GM10266 (cell line): ENCODE data around the gene EPAS1.

ENCODE experiments used
- DNase-seq: peaks from one replicate; pipeline ENCODE4 v3.0.0; 2012; ENCODE audit errors: extremely low spot score
- TF ChIP-seq, protein P1 (sequence below): IDR thresholded peaks from 2 replicates; pipeline ENCODE4 v1.5.1; 2012; ENCODE audit warnings: mild to moderate bottlenecking, low read depth; ENCODE audit not compliant: control insufficient read depth, insufficient read depth; ENCODE audit errors: missing control alignments

The EPAS1 gene

DNA sequence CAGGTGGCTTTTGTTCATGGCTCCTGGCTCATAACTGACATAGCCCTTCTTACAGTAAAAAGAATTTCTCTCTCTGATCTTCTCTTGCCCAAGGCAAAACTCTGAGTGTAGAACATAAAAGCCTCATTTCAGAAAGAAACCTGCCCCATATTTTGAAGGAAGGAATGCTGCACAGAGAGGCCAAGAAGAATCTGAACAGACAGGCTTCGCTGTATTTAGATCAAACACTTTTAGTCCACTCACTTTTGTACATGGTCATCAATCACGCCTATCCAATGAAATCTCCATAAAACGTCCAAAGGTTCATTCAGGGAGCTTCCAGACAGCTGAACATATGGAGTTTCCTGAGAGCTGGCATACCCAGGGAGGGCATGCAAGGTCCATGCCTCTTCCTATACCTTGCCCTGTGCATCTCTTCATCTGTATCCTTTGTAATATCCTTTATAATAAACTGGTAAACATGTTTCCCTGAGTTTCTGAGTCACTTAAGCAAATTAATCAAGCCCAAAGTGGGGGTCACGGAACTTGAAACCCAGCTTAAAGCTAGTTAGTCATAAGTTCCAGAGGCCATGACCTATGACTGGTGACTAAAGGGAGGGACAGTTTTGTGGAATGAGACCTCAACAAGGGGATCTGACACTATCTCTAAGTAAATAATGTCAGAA lies 119.7 kb downstream of the EPAS1 start:
- TF ChIP-seq, protein P1, sequence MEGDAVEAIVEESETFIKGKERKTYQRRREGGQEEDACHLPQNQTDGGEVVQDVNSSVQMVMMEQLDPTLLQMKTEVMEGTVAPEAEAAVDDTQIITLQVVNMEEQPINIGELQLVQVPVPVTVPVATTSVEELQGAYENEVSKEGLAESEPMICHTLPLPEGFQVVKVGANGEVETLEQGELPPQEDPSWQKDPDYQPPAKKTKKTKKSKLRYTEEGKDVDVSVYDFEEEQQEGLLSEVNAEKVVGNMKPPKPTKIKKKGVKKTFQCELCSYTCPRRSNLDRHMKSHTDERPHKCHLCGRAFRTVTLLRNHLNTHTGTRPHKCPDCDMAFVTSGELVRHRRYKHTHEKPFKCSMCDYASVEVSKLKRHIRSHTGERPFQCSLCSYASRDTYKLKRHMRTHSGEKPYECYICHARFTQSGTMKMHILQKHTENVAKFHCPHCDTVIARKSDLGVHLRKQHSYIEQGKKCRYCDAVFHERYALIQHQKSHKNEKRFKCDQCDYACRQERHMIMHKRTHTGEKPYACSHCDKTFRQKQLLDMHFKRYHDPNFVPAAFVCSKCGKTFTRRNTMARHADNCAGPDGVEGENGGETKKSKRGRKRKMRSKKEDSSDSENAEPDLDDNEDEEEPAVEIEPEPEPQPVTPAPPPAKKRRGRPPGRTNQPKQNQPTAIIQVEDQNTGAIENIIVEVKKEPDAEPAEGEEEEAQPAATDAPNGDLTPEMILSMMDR = no peak
- DNase-seq = no peak

DNA sequence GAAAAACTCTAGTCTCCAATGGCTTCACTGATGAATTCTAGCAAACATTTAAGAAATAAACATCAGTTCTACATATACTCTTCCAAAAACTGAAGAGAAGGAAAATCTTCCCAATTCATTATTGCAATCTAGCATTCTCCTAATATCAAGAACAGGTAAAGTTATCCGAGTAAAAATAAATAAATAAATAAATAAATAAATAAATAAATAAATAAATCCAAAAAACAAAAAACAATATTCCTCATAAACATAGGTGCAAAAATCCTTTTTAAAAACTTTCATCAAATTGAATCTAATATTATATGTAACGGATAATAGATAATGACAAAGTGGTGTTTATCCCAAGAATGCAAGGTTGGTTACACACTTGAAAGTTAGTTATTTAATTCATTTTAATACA lies 123.7 kb downstream of the EPAS1 start:
- no peak for DNase-seq
- TF ChIP-seq, protein P1 = no peak

DNA sequence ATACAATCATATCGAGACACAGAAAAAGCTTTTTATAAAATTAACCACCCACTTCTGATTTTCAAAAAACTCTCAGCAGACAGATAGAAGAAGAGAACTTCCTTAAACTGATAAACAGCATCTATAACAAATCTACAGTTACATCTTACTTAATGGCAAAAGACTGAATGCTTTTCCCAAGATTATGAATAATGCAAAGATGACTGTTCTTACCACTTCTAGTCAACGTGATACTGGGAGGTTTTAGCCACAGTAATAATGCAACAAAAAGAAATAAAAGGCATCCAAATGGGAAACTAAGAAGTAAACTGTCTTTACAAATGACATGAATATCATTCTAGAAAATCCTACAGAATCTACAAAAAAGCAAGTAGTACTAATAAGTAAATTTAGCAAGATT lies 124.2 kb downstream of the EPAS1 start:
- no peak for DNase-seq
- TF ChIP-seq, protein P1 = no peak

DNA sequence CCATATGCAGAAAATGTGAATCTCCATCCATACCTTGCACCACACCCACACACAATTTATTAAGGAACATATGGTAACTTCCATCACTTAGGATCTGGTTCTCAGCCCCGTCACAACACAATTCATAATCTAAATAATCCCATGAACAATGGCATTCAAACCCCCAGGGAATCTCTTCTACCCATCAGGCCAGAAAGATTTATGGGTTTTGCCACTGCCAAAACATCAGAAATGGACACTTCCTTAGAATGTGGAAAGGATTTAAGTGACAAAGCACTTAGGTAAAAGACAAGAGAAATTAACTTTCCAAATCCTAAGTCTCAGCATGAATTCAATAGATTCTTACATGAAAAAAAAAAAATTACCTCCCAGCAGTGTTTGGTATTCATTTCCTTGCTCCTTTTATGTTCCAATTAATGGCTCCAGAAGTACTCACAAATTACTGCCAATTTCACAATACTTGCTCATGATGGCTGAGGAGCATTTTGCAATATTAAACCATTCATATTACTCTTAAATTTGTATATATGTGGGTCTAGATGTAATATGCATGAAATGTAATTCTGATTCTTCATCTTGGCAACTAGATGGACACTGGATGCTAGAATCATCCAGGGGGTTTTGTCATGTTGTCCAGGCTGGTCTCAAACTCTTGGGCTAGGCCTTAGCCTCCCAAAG lies 125.6 kb downstream of the EPAS1 start:
- DNase-seq = no peak
- TF ChIP-seq, protein P1 = no peak

DNA sequence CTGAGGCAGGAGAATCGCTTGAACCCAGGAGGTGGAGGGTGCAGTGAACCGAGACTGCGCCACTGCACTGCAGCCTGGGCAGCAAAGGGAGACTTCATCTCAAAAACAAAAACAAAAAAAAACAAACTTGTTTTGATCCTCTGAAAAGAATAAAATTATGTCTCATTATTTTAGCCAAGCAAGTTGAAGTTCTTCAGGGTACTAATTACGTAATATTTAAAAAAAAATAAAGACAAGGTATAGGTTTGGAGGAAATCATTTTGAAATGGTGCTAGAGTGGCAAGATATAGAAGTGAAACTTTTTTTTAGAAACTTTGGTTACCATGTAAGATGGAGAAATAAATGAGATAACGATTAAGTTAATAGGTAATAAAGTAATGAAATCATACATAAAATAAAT lies 127.7 kb downstream of the EPAS1 start:
- TF ChIP-seq, protein P1 = no peak
- DNase-seq = no peak

DNA sequence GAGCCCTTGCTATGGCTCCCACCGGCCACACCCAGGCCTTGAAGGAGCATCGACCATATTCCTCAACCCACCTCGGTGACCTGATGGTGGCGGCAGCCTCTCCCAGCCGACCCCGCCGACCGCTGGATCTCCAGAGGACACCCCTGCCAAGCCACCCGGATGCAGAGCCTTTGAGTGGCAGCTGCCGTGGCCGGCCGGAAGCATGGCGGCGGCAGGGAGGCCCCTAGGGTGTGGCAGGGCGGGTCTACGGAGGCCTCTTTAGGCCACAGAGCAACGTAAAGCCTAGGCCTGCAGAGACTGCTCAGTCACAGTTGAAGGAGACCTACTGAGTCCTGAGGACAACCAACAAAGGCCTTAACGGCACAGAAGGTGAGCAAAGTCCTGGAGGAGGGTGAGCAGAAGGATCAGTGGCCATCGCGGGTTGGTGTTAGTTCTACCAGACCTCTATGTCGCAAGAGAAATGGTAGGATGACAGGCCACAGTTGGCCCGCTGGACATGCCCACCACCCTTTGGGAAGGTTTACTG lies 131.8 kb downstream of the EPAS1 start:
- no peak for DNase-seq
- TF ChIP-seq, protein P1 = no peak

DNA sequence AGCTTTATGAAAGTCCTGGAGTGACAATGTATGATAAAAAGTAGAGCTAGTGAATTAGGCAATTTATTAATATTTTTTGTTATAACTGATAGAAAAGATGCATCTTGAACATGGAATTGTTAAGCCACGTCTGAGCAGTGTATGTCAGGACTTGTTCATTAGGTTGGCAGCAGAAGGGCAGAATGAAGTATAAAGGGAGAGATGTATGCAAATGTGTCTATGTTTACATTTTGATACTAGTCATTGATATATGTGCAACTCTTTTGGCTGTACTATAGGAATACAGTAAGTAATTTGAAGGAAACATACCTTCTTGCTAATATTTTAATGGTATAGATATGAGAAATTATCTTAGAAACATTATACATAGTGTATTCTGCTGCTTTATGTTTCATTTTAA lies 133.2 kb downstream of the EPAS1 start:
- TF ChIP-seq, protein P1 = no peak
- DNase-seq = no peak
